ENCODE measurements around the gene AP5Z1.

AP5Z1 gene

GRCh38 chr7:4824120-4824775 lies 48.8 kb downstream of the AP5Z1 start:
- no peak for DNase-seq

DNA sequence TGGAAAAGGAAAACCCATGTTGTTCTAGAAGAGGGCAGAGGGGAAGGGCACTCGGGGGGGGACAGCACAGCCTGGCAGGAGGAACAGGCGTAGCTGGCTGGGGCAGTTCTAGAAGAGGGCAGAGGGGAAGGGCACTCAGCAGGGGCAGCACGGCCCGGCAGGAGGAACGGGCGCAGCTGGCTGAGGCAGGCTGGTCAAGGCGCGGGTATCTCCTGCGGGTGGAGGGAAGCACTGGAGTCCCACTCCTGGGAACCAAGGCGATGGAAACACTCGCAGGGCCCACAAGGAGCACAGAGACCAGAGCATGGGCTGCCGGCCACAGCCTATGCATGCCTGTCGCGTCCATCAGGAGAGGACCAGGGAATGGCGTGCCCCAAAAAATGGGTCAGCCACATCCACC lies 49.7 kb downstream of the AP5Z1 start:
- DNase-seq = no peak

DNA sequence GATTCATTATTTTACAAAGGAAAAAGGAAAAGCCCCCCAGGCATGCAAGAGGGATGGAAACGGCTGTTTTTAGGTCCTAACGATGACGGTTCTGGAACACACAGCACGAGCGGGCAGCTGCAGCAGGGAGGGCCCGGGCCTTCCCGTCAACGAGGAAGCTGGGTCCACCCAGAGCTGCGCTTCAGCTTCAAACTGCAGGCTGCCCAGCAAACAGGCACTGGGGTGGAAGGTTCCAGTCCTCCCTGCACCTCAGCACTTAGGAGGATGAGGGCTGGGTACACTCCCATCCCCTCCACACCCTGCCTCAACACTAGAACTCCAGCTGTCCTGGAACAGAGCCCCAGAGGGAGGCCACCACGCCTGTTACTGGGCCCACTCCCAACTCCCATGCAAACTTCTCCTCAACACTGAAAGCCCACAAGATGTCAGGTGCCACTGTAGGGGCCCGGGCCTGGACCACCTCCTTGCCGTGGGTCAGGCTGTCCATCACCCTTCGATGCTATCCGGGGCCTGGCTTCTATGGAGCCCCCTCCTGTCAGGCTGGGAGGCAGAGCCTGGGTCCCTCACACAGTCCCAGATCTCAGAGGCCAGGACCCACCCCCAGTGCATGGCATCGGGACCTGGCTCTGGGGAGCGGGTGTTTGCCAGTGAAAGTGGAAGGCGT lies 53.4 kb downstream of the AP5Z1 start:
- DNase-seq = no peak

- DNase-seq = no peak
Measured at GRCh38 chr7:4830176-4830575, 54.8 kb downstream of the AP5Z1 start.

- no peak for DNase-seq
Measured at GRCh38 chr7:4831723-4832495, 56.5 kb downstream of the AP5Z1 start.

DNA sequence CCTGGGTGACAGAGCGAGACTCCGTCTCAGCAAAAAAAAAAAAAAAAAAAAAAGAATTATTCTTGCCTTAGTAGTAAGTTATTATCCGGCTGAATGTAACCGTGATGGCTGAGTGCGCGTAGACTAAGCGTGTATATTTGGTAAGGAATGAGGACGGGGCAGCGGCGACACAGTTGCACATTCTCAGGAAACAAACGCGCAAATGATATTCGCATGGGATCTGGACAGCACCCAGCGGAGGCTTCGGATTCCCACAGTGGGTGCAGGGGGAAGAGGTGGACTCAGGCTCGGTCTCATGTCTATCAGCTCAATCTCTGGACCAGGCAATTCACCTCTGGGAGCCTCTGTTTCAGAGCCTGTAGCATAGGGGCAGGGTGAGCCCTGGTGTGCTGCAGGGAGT lies 57.3 kb downstream of the AP5Z1 start:
- no peak for DNase-seq

DNA sequence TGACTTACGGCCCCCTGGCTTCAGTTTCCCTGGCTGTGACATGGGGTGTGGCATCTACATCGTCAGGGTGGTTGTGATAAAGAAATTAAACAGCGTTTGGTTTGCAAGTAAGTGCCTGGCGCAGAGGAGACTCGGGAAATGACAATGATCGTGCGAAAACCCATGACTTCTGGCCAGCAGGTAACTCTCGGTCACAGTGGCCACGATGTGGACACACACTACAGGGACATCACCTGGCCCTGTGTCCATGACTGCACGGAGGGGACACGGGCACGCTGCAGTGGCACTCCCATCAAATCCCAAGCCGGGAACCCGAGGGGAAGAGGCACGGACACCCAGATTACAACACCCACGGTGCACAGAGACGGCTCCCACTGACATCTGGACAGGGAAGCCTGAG lies 57.8 kb downstream of the AP5Z1 start:
- no peak for DNase-seq

DNA sequence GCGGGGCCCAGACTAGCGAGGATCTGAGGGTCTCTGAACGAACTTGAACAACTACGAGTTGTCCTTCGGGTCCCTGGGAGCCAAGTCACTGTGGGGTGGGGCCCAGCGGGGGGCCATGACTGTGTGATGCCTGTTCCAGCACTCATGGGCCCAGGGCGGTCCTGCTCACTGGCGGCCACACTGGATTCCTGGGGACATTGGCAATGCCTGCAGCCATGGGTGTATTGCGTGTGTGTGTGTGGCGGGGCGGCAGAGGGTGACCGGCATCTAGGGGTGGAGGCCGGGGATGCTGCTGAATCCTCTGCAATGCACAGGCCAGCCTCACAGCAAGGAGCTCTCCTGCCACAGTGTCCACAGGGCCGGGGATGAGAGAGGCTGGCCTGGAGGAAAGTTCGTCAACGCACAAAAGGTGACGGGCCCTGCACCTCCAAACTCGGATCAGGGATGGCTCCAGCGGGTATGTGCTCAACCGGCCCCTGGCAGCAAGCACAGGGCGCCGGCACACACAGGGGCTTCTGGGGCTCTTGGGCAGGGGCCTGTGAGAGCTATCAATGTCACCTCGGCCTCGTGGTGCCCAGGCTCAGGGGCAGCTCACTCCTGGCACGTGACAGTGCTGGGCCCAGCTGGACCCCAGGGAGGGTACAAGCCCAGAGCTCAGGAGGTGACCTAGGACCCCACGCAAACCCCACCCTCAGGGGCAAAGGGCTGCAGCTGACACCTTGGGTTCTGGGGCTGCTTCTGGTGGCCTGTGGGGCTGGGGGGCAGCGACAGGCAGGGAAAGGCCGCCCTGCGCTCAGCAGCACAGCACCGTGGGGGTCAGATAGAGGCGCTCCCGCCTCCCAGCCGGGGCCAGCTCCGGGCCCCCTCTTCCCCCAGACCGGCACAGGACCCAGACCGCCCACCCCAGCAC lies 58.5 kb downstream of the AP5Z1 start:
- no peak for DNase-seq

DNA sequence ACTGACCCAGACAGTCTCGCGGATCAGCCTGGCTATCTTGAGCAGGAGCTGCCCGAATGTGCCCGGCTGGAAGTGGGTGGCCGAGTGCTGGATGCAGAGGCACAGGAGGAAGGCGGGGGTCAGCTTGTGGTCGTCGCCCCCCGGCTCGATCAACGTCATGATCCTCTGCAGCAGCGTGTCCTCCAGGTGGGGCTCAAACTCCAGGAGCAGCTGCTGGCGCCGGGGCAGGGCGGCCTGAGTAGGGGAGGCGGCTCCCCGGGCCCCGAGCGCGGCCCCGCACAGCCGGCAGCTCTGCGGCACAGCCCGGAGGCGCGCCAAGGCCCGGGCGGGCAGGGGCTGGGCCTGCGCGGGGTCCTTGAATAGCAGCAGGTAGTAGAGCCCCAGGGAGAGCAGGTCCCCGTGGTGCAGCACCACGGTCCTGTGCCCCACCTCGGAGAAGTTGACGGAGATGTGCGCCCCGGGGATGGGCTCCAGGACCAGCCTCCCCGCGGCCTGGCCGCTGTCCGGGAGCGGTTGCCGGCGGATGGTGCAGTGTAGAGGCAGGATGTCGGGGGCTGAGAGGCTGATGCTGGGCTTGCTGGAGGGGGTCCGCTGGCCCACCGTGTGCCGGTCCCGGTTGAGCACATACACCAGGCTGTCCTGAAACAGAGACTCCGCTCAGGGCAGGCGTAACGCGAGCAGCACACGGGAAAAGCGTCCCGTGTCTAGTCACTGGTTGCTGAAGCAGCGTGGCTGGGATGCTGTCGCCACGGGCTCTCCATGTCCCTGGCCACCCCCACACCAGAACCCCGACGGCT lies 59.4 kb downstream of the AP5Z1 start:
- no peak for DNase-seq

DNA sequence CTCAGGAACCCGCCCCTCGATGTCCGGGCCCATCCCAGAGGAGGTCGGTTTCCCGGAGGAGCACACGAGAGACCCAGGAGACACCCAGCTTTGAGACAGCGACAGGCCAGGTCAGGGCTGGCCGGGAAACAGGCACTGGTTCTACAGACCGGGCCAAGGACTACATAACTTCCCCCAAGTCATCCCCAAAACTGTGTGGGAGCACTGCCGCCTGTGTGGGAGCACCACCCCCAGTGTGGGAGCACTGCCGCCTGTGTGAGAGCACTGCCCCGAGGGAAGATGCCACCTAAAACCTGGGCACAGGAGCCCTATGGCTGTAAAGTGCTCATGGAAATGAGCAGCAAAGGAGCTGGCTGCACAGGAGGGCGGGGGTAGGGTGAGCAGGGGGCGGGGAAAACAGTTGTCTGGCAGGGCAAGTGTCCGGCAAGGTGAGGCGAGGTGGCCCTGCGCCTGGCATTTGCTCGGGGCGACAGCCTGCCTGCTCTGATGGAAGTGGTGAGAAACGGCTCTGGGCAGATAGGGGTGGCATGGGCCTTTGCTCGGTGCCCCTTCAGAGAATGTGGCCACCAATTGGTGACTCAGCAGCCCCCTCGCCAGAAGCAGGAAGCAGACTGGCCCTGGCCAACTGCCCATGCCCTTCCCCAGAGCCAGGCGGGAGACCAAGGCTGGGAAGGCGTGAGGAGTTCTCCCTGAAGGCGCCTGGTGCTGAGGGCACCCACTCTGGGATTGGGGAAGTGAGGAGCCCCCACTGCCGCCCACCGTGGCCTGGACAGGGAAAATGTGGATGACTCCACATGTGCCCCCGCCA lies 60.2 kb downstream of the AP5Z1 start:
- no peak for DNase-seq

- no peak for DNase-seq
Measured at GRCh38 chr7:4836206-4836661, 60.8 kb downstream of the AP5Z1 start.

- no peak for DNase-seq
Measured at GRCh38 chr7:4837041-4837802, 61.8 kb downstream of the AP5Z1 start.

- DNase-seq = no peak
Measured at GRCh38 chr7:4837803-4838625, 62.6 kb downstream of the AP5Z1 start.

DNA sequence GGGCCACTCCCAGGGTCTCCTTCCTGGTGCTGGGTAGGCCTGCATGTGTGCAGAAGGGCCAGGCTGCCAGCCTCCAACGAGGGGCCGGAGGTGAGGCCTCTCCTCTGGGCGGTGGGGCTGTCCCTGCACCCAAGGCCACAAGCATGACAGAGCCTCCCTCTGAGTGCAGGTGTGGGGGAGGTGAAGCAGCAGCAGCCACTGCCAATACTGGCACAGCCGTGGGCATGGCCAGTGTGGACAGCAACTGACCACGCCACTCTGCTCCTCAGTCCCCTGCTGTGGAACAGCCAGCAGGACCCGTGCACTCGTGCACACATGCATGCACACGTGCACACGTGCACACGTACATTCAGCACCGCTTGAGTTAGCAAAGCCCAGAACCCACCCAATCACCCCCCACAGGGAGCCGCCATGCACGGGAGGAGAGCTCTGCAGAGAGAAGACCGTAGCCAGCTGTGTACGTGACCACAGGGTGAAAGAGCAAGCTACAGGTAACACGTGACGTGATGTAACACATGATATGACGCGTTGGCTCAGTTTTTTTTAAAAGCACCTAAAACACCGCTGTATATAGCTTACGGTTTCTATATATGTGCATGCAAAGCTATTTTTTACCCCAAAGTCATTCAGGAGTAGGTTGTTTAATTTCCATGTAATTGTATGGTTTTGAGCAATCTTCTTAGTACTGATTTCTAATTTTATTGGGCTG lies 63.4 kb downstream of the AP5Z1 start:
- DNase-seq = no peak

DNA sequence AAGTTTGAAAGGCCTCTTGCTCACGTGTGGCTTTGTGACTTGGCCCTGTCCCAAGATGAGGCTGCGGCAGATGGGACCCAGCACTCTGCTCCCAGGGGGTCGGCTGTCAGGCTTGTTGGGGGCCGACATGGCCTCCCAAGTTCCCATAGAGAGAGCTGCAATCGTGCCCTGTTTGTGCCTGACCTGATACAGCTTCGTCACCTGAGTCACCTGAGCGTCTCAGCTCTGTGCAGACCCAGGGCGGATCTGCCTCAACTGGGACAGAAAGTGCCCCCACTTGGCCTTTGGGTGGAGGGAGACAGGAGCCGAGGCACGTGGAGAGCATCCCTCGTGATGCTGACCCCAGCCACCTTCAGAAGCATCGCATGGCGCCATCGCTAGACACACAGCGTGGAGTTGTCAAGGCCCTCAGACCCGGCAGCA lies 64.7 kb downstream of the AP5Z1 start:
- DNase-seq = no peak

All from amniotic stem cell (primary cell).